ENCODE results near the gene RAPGEF4.

DNA sequence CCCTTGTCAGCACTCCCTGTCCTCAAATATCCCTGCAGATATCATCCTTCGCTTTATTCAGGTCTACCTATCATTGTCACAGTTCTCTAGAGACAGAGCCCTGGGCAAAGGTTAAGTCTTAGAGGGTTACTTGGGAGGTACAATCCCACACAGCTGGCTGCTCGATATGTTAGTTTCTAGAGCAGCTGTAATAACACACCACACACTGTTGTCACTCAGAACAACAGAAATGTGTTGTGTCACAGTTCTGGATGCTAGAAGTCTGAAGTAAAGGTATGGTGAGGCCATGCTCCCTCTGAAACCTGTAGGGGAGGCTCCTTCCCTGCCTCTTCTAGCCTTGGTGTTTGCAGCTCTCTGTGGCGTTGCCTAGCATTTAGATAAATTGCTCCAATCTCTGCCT lies 9.9 kb upstream of the RAPGEF4 start:
- TF ChIP-seq, protein P1, sequence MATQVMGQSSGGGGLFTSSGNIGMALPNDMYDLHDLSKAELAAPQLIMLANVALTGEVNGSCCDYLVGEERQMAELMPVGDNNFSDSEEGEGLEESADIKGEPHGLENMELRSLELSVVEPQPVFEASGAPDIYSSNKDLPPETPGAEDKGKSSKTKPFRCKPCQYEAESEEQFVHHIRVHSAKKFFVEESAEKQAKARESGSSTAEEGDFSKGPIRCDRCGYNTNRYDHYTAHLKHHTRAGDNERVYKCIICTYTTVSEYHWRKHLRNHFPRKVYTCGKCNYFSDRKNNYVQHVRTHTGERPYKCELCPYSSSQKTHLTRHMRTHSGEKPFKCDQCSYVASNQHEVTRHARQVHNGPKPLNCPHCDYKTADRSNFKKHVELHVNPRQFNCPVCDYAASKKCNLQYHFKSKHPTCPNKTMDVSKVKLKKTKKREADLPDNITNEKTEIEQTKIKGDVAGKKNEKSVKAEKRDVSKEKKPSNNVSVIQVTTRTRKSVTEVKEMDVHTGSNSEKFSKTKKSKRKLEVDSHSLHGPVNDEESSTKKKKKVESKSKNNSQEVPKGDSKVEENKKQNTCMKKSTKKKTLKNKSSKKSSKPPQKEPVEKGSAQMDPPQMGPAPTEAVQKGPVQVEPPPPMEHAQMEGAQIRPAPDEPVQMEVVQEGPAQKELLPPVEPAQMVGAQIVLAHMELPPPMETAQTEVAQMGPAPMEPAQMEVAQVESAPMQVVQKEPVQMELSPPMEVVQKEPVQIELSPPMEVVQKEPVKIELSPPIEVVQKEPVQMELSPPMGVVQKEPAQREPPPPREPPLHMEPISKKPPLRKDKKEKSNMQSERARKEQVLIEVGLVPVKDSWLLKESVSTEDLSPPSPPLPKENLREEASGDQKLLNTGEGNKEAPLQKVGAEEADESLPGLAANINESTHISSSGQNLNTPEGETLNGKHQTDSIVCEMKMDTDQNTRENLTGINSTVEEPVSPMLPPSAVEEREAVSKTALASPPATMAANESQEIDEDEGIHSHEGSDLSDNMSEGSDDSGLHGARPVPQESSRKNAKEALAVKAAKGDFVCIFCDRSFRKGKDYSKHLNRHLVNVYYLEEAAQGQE (tag by site-specific recombination; IDR thresholded peaks at IDR 0.05): no peak
- TF ChIP-seq, protein P2, sequence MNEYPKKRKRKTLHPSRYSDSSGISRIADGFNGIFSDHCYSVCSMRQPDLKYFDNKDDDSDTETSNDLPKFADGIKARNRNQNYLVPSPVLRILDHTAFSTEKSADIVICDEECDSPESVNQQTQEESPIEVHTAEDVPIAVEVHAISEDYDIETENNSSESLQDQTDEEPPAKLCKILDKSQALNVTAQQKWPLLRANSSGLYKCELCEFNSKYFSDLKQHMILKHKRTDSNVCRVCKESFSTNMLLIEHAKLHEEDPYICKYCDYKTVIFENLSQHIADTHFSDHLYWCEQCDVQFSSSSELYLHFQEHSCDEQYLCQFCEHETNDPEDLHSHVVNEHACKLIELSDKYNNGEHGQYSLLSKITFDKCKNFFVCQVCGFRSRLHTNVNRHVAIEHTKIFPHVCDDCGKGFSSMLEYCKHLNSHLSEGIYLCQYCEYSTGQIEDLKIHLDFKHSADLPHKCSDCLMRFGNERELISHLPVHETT (tag by site-specific recombination; IDR thresholded peaks at IDR 0.05): no peak
- TF ChIP-seq, protein P3, sequence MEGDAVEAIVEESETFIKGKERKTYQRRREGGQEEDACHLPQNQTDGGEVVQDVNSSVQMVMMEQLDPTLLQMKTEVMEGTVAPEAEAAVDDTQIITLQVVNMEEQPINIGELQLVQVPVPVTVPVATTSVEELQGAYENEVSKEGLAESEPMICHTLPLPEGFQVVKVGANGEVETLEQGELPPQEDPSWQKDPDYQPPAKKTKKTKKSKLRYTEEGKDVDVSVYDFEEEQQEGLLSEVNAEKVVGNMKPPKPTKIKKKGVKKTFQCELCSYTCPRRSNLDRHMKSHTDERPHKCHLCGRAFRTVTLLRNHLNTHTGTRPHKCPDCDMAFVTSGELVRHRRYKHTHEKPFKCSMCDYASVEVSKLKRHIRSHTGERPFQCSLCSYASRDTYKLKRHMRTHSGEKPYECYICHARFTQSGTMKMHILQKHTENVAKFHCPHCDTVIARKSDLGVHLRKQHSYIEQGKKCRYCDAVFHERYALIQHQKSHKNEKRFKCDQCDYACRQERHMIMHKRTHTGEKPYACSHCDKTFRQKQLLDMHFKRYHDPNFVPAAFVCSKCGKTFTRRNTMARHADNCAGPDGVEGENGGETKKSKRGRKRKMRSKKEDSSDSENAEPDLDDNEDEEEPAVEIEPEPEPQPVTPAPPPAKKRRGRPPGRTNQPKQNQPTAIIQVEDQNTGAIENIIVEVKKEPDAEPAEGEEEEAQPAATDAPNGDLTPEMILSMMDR (tag by site-specific recombination; IDR thresholded peaks at IDR 0.05): no peak
- TF ChIP-seq, protein P4, sequence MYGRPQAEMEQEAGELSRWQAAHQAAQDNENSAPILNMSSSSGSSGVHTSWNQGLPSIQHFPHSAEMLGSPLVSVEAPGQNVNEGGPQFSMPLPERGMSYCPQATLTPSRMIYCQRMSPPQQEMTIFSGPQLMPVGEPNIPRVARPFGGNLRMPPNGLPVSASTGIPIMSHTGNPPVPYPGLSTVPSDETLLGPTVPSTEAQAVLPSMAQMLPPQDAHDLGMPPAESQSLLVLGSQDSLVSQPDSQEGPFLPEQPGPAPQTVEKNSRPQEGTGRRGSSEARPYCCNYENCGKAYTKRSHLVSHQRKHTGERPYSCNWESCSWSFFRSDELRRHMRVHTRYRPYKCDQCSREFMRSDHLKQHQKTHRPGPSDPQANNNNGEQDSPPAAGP (tag by site-specific recombination; IDR thresholded peaks at IDR 0.05): no peak
- TF ChIP-seq KLF16 (tag by site-specific recombination; IDR thresholded peaks at IDR 0.05) (no peak), ZNF138 (tag by site-specific recombination; IDR thresholded peaks at IDR 0.05; ENCODE audit: borderline replicate concordance) (no peak), ZNF501 (tag by site-specific recombination; IDR thresholded peaks at IDR 0.05) (no peak), ZNF555 (tag by site-specific recombination; conservative IDR thresholded peaks at IDR 0.05) (no peak), ZNF266 (tag by site-specific recombination; IDR thresholded peaks at IDR 0.05; ENCODE audit: low read depth) (no peak), TRIM28 (IDR thresholded peaks at IDR 0.05; ENCODE audit: borderline replicate concordance, low read length) (no peak), ZNF777 (tag by site-specific recombination; IDR thresholded peaks at IDR 0.05; ENCODE audit: borderline replicate concordance) (no peak), ZFP3 (tag by site-specific recombination; IDR thresholded peaks at IDR 0.05; ENCODE audit: low read depth) (no peak)
- TF ChIP-seq, protein P5, sequence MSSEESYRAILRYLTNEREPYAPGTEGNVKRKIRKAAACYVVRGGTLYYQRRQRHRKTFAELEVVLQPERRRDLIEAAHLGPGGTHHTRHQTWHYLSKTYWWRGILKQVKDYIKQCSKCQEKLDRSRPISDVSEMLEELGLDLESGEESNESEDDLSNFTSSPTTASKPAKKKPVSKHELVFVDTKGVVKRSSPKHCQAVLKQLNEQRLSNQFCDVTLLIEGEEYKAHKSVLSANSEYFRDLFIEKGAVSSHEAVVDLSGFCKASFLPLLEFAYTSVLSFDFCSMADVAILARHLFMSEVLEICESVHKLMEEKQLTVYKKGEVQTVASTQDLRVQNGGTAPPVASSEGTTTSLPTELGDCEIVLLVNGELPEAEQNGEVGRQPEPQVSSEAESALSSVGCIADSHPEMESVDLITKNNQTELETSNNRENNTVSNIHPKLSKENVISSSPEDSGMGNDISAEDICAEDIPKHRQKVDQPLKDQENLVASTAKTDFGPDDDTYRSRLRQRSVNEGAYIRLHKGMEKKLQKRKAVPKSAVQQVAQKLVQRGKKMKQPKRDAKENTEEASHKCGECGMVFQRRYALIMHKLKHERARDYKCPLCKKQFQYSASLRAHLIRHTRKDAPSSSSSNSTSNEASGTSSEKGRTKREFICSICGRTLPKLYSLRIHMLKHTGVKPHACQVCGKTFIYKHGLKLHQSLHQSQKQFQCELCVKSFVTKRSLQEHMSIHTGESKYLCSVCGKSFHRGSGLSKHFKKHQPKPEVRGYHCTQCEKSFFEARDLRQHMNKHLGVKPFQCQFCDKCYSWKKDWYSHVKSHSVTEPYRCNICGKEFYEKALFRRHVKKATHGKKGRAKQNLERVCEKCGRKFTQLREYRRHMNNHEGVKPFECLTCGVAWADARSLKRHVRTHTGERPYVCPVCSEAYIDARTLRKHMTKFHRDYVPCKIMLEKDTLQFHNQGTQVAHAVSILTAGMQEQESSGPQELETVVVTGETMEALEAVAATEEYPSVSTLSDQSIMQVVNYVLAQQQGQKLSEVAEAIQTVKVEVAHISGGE (tag by site-specific recombination; conservative IDR thresholded peaks at IDR 0.05; ENCODE audit: low read depth): no peak
- TF ChIP-seq, protein P6, sequence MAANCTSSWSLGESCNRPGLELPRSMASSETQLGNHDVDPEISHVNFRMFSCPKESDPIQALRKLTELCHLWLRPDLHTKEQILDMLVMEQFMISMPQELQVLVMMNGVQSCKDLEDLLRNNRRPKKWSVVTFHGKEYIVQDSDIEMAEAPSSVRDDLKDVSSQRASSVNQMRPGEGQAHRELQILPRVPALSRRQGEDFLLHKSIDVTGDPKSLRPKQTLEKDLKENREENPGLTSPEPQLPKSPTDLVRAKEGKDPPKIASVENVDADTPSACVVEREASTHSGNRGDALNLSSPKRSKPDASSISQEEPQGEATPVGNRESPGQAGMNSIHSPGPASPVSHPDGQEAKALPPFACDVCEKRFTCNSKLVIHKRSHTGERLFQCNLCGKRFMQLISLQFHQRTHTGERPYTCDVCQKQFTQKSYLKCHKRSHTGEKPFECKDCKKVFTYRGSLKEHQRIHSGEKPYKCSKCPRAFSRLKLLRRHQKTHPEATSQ (tag by site-specific recombination; IDR thresholded peaks at IDR 0.05): no peak
